ENCODE data around the gene FAM149B1. TPM values are rescaled to one million over a fixed set of nuclear protein-coding genes. Genes with fewer than 3 reads are reported as not detected.

FAM149B1 gene
- total and polyA plus RNA-seq, 2 of the 13 experiments (the other 11 are each of a cell fraction or from before 2014, with no cell fraction given) = 9.3 to 16.8 TPM

DNA sequence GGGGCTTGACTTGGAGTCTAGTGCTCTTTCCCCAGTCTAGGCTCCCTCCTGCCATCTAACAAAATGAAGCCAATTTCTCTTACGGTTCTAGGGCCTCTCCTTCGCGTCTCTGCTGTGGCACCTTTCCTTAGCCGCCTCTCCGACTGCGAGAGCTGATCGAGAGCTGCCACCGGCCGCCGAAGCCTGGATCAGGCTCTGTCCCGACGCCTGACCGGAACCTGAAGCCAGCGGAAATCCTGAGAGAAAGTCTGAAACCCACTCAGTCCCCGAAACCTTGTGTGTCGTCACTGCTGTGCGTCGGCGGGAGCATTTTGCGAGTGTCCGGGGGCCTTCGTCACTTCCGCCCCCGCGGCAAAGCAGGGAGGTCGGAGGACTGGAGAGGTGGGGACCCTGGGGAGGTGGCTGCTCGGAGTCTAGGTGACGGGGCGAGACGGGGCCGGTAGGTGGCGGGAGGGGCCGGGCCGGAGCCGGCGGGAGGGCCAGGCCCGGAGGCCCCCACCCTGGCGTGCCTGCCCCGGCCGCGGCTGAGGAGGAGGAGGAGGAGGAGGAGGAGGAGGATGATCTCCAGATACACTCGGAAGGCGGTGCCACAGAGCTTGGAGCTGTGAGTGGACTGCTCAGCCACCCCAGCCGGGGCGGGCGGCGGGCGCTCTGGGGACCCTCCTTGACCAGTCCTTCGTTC lies at the start of gene FAM149B1, which contains the start of gene ECD (continued):
- TF ChIP-seq HCFC1 (IDR thresholded peaks at IDR 0.05; ENCODE audit: low read depth, low read length) (peak; percentile 89), EED (CRISPR knock-in tag; IDR thresholded peaks at IDR 0.05) (peak; percentile 57), XBP1 (CRISPR knock-in tag; IDR thresholded peaks at IDR 0.05) (no peak), ZBTB38 (CRISPR knock-in tag; IDR thresholded peaks at IDR 0.05) (peak; percentile 79), ZSCAN30 (CRISPR knock-in tag; IDR thresholded peaks at IDR 0.05) (no peak), RORA (CRISPR knock-in tag; IDR thresholded peaks at IDR 0.05) (no peak), ZNF251 (CRISPR knock-in tag; IDR thresholded peaks at IDR 0.05) (no peak), IRF2 (CRISPR knock-in tag; IDR thresholded peaks at IDR 0.05) (peak; percentile 83), FLYWCH1 (CRISPR knock-in tag; IDR thresholded peaks at IDR 0.05) (0 out of 2 replicates have a peak, but pooled peaks have one; percentile 43), FOXK1 (CRISPR knock-in tag; IDR thresholded peaks at IDR 0.05; ENCODE audit: borderline replicate concordance, low read depth) (peak; percentile 91; the same call in 1 of the 2 replicates), YEATS2 (CRISPR knock-in tag; IDR thresholded peaks at IDR 0.05; ENCODE audit: borderline replicate concordance) (peak; percentile 98), ZBTB3 (CRISPR knock-in tag; IDR thresholded peaks at IDR 0.05; ENCODE audit: borderline replicate concordance, low read depth) (no peak), POGZ (CRISPR knock-in tag; IDR thresholded peaks at IDR 0.05) (peak; percentile 99), PAX8 (CRISPR knock-in tag; IDR thresholded peaks at IDR 0.05; ENCODE audit: borderline replicate concordance) (0 out of 2 replicates have a peak, but pooled peaks have one; percentile 54)
- TF ChIP-seq, protein P1, sequence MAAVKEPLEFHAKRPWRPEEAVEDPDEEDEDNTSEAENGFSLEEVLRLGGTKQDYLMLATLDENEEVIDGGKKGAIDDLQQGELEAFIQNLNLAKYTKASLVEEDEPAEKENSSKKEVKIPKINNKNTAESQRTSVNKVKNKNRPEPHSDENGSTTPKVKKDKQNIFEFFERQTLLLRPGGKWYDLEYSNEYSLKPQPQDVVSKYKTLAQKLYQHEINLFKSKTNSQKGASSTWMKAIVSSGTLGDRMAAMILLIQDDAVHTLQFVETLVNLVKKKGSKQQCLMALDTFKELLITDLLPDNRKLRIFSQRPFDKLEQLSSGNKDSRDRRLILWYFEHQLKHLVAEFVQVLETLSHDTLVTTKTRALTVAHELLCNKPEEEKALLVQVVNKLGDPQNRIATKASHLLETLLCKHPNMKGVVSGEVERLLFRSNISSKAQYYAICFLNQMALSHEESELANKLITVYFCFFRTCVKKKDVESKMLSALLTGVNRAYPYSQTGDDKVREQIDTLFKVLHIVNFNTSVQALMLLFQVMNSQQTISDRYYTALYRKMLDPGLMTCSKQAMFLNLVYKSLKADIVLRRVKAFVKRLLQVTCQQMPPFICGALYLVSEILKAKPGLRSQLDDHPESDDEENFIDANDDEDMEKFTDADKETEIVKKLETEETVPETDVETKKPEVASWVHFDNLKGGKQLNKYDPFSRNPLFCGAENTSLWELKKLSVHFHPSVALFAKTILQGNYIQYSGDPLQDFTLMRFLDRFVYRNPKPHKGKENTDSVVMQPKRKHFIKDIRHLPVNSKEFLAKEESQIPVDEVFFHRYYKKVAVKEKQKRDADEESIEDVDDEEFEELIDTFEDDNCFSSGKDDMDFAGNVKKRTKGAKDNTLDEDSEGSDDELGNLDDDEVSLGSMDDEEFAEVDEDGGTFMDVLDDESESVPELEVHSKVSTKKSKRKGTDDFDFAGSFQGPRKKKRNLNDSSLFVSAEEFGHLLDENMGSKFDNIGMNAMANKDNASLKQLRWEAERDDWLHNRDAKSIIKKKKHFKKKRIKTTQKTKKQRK (IDR thresholded peaks at IDR 0.05; ENCODE audit: low read length) = no peak
- TF ChIP-seq, protein P2, sequence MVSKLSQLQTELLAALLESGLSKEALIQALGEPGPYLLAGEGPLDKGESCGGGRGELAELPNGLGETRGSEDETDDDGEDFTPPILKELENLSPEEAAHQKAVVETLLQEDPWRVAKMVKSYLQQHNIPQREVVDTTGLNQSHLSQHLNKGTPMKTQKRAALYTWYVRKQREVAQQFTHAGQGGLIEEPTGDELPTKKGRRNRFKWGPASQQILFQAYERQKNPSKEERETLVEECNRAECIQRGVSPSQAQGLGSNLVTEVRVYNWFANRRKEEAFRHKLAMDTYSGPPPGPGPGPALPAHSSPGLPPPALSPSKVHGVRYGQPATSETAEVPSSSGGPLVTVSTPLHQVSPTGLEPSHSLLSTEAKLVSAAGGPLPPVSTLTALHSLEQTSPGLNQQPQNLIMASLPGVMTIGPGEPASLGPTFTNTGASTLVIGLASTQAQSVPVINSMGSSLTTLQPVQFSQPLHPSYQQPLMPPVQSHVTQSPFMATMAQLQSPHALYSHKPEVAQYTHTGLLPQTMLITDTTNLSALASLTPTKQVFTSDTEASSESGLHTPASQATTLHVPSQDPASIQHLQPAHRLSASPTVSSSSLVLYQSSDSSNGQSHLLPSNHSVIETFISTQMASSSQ (IDR thresholded peaks at IDR 0.05; ENCODE audit: low read depth) = no peak
- TF ChIP-seq, protein P2 (CRISPR knock-in tag; IDR thresholded peaks at IDR 0.05; ENCODE audit: borderline replicate concordance) = peak; percentile 74
- TF ChIP-seq, protein P3, sequence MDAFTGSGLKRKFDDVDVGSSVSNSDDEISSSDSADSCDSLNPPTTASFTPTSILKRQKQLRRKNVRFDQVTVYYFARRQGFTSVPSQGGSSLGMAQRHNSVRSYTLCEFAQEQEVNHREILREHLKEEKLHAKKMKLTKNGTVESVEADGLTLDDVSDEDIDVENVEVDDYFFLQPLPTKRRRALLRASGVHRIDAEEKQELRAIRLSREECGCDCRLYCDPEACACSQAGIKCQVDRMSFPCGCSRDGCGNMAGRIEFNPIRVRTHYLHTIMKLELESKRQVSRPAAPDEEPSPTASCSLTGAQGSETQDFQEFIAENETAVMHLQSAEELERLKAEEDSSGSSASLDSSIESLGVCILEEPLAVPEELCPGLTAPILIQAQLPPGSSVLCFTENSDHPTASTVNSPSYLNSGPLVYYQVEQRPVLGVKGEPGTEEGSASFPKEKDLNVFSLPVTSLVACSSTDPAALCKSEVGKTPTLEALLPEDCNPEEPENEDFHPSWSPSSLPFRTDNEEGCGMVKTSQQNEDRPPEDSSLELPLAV (CRISPR knock-in tag; conservative IDR thresholded peaks at IDR 0.05; ENCODE audit: low read depth) = no peak
- TF ChIP-seq, protein P4, sequence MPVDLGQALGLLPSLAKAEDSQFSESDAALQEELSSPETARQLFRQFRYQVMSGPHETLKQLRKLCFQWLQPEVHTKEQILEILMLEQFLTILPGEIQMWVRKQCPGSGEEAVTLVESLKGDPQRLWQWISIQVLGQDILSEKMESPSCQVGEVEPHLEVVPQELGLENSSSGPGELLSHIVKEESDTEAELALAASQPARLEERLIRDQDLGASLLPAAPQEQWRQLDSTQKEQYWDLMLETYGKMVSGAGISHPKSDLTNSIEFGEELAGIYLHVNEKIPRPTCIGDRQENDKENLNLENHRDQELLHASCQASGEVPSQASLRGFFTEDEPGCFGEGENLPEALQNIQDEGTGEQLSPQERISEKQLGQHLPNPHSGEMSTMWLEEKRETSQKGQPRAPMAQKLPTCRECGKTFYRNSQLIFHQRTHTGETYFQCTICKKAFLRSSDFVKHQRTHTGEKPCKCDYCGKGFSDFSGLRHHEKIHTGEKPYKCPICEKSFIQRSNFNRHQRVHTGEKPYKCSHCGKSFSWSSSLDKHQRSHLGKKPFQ (CRISPR knock-in tag; IDR thresholded peaks at IDR 0.05; ENCODE audit: insufficient replicate concordance) = no peak

Measured in HepG2 (cell line).